SK-N-SH (cell line): ENCODE measurements around the gene POU2AF2. TPM values are rescaled to one million over a fixed set of nuclear protein-coding genes. Genes with fewer than 3 reads are reported as not detected.
A peak's percentile ranks its signal among the peaks of the same experiment; 100 is the strongest.

Experiments used
- CTCF ChIA-PET: fragments of 300-600, 350-600 bp; formaldehyde crosslinking; extraction: SDS; loops from one replicate; lab custom pipeline; 2021; lab: Yijun Ruan, JAX
- POLR2A ChIA-PET: fragments of 350-600 bp; sonication (Branson Sonifier 250); formaldehyde crosslinking; extraction: SDS; loops from one replicate; lab custom pipeline; 2020; ENCODE audit warnings: antibody characterized with exemption, inconsistent platforms; lab: Yijun Ruan, JAX
- DNase-seq: peaks from one replicate; pipeline ENCODE4 v3.0.0; 2012
- H2AFZ ChIP-seq: fragments of 200-600 bp; sonication (generic); 2 replicates; pipeline ENCODE4 v1.8.1; 2016; ENCODE audit warnings: antibody characterized with exemption, mild to moderate bottlenecking, low read depth
- H3F3A ChIP-seq: fragments of 200-600 bp; sonication (generic); replicated peaks from 2 replicates; pipeline ENCODE3; 2016; ENCODE audit warnings: antibody characterized with exemption, mild to moderate bottlenecking; ENCODE audit not compliant: insufficient read depth
- H3K27ac ChIP-seq, 2 experiments: fragments of 200-500 bp in 1 of 2; fragments of 200-600 bp in 1 of 2; sonication (Bioruptor generic) in 1 of 2; sonication (generic), shearing (Covaris generic) in 1 of 2; 2 replicates each; pipeline versions ENCODE4 v1.5.1 to v1.6.1; 2014 to 2016; ENCODE audit warnings: low read depth in 2 of 2, inconsistent platforms in 1 of 2, low read length in 1 of 2, mild to moderate bottlenecking in 1 of 2, mixed read lengths in 1 of 2
- H3K27me3 ChIP-seq: fragments of 200-600 bp; sonication (generic), shearing (Covaris generic); 2 replicates; pipeline ENCODE4 v1.6.1; 2016; ENCODE audit warnings: mixed run types; ENCODE audit not compliant: insufficient read depth
- H3K36me3 ChIP-seq, 2 experiments: fragments of 200-500 bp in 1 of 2; fragments of 200-600 bp in 1 of 2; sonication (Bioruptor generic) in 1 of 2; sonication (generic) in 1 of 2; replicated peaks in 1 of 2; 2 replicates each; pipeline versions ENCODE3 to v1.5.1; 2014 to 2016; ENCODE audit warnings: low read length in 1 of 2, mild to moderate bottlenecking in 1 of 2; ENCODE audit not compliant: insufficient read depth in 2 of 2, control insufficient read depth in 1 of 2
- H3K4me1 ChIP-seq, 2 experiments: fragments of 200-500 bp in 1 of 2; fragments of 200-600 bp in 1 of 2; sonication (Bioruptor generic) in 1 of 2; sonication (generic), shearing (Covaris generic) in 1 of 2; 2 replicates each; pipeline versions ENCODE4 v1.5.1 to v1.6.1; 2014 to 2016; ENCODE audit warnings: low read depth in 1 of 2, low read length in 1 of 2, mixed run types in 1 of 2; ENCODE audit not compliant: insufficient read depth in 2 of 2, control insufficient read depth in 1 of 2
- H3K4me2 ChIP-seq: fragments of 200-600 bp; sonication (generic), shearing (Covaris generic); 2 replicates; pipeline ENCODE4 v1.6.1; 2017; ENCODE audit warnings: mixed run types
- H3K4me3 ChIP-seq, 2 experiments: fragments of 200-500 bp in 1 of 2; fragments of 200-600 bp in 1 of 2; sonication (Bioruptor generic) in 1 of 2; sonication (generic), shearing (Covaris generic) in 1 of 2; 2 replicates each; pipeline versions ENCODE4 v1.5.1 to v1.8.1; 2014 to 2016; ENCODE audit warnings: low read depth in 2 of 2, inconsistent platforms in 1 of 2, low read length in 1 of 2, mild to moderate bottlenecking in 1 of 2, mixed read lengths in 1 of 2, moderate library complexity in 1 of 2
- H3K79me2 ChIP-seq: fragments of 200-600 bp; sonication (generic); 2 replicates; pipeline ENCODE4 v1.8.1; 2017; ENCODE audit warnings: mild to moderate bottlenecking; ENCODE audit not compliant: insufficient read depth
- H3K9ac ChIP-seq: fragments of 200-600 bp; sonication (generic); 2 replicates; pipeline ENCODE4 v1.6.1; 2017; ENCODE audit warnings: mixed run types
- H3K9me2 ChIP-seq: fragments of 200-600 bp; sonication (generic); 2 replicates; pipeline ENCODE4 v1.6.1; 2017; ENCODE audit warnings: mixed run types
- H3K9me3 ChIP-seq: fragments of 200-600 bp; sonication (generic); 2 replicates; pipeline ENCODE4 v1.6.1; 2017; ENCODE audit warnings: mixed run types, mild to moderate bottlenecking, moderate library complexity
- H4K20me1 ChIP-seq: fragments of 200-600 bp; sonication (generic); 2 replicates; pipeline ENCODE4 v1.6.1; 2017; ENCODE audit warnings: mild to moderate bottlenecking, mixed run types; ENCODE audit not compliant: insufficient read depth
- CHD2 ChIP-seq: fragments of 150-350 bp; IDR thresholded peaks from 2 replicates; pipeline ENCODE4 v1.6.1; 2018; ENCODE audit warnings: low read length; ENCODE audit not compliant: partially characterized antibody
- CTCF ChIP-seq: fragments of 200-600 bp; sonication (generic); IDR thresholded peaks from 2 replicates; pipeline ENCODE4 v1.6.1; 2017; ENCODE audit warnings: antibody characterized with exemption, mild to moderate bottlenecking, moderate library complexity
- EP300 ChIP-seq, 2 experiments: IDR thresholded peaks; 2 replicates each; pipeline versions ENCODE4 v1.4.0 to v1.6.1; 2012; ENCODE audit warnings: borderline replicate concordance in 1 of 2, low read depth in 1 of 2, low read length in 1 of 2
- EZH2phosphoT487 ChIP-seq: fragments of 200-600 bp; sonication (generic); IDR thresholded peaks from 2 replicates; pipeline ENCODE4 v1.6.1; 2017; ENCODE audit warnings: low read depth, mixed run types, mild to moderate bottlenecking, antibody characterized with exemption, moderate library complexity, borderline replicate concordance
- FOSL2 ChIP-seq: IDR thresholded peaks from 2 replicates; pipeline ENCODE4 v1.4.0; 2012; ENCODE audit warnings: low read depth, mild to moderate bottlenecking, moderate library complexity, borderline replicate concordance
- FOXJ3 ChIP-seq: sonication (generic); formaldehyde crosslinking; IDR thresholded peaks from 2 replicates; pipeline ENCODE4 v1.5.1; 2020; ENCODE audit warnings: mild to moderate bottlenecking, missing genetic modification reagents
- FOXM1 ChIP-seq: IDR thresholded peaks from 2 replicates; pipeline ENCODE4 v1.4.0; 2012; ENCODE audit warnings: low read depth, mild to moderate bottlenecking
- GATA2 ChIP-seq: sonication (generic); formaldehyde crosslinking; IDR thresholded peaks from 2 replicates; pipeline ENCODE4 v1.5.0; 2020; ENCODE audit warnings: mild to moderate bottlenecking, missing genetic modification reagents
- NFIC ChIP-seq: IDR thresholded peaks from 2 replicates; pipeline ENCODE4 v1.4.0; 2012; ENCODE audit warnings: borderline replicate concordance
- RFX5 ChIP-seq: IDR thresholded peaks from 2 replicates; pipeline ENCODE4 v1.6.1; 2012; ENCODE audit warnings: mild to moderate bottlenecking, improper control_type of control experiment, low read length
- SIN3A ChIP-seq: IDR thresholded peaks from 2 replicates; pipeline ENCODE4 v1.6.1; 2012; ENCODE audit warnings: low read depth, mild to moderate bottlenecking, low read length, moderate library complexity, borderline replicate concordance
- TAF1 ChIP-seq: IDR thresholded peaks from 2 replicates; pipeline ENCODE4 v1.6.1; 2012; ENCODE audit warnings: low read depth, mild to moderate bottlenecking, low read length, moderate library complexity, borderline replicate concordance
- USF1 ChIP-seq: IDR thresholded peaks from 2 replicates; pipeline ENCODE4 v1.4.0; 2012; ENCODE audit warnings: low read depth, borderline replicate concordance
- WGBS: methylation state at CpG from one replicate; pipeline ENCODE4 v1.1.6; 2017; ENCODE audit warnings: low lambda C conversion rate; 5-methylcytosine and 5-hydroxymethylcytosine counted together
- polyA plus RNA-seq, 3 experiments: library from polyadenylated mRNA; depleted of rRNA; stranded (reverse); fragments of >200 nt; gene quantifications; 2 replicates each; pipeline ENCODE4 v1.2.3, GENCODE V29; 2012
- TF ChIP-seq, protein P1 (sequence below): IDR thresholded peaks from 2 replicates; pipeline ENCODE4 v1.4.0; 2012; ENCODE audit warnings: low read depth, borderline replicate concordance
- TF ChIP-seq, protein P2 (sequence below): IDR thresholded peaks from 2 replicates; pipeline ENCODE4; 2012

The POU2AF2 gene
- polyA plus RNA-seq, 1 of the 3 experiments (the other 2 are of a cell fraction) = 0.15 TPM

GRCh38 chr11:111231836-111232235, 13.7 kb upstream of the POU2AF2 start:
- CTCF ChIA-PET = interaction anchor here (1.4 to 7.3 kb wide), 6 partner anchors 9 to 768 kb away, joined by 3 to 74 read pairs (median 6); partner anchors contain the start of gene ARHGAP20
- DNase-seq = no peak
- Histone ChIP-seq H2AFZ (no peak overlapping the region), H3K27ac (no peak overlapping the region)
- TF ChIP-seq EP300 (IDR thresholded peaks at IDR 0.05; ENCODE audit: borderline replicate concordance in 1 of 2, low read depth in 1 of 2, low read length in 1 of 2) = no peak
- TF ChIP-seq EZH2phosphoT487 = no peak
- TF ChIP-seq, protein P1, sequence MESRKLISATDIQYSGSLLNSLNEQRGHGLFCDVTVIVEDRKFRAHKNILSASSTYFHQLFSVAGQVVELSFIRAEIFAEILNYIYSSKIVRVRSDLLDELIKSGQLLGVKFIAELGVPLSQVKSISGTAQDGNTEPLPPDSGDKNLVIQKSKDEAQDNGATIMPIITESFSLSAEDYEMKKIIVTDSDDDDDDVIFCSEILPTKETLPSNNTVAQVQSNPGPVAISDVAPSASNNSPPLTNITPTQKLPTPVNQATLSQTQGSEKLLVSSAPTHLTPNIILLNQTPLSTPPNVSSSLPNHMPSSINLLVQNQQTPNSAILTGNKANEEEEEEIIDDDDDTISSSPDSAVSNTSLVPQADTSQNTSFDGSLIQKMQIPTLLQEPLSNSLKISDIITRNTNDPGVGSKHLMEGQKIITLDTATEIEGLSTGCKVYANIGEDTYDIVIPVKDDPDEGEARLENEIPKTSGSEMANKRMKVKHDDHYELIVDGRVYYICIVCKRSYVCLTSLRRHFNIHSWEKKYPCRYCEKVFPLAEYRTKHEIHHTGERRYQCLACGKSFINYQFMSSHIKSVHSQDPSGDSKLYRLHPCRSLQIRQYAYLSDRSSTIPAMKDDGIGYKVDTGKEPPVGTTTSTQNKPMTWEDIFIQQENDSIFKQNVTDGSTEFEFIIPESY = no peak
- no peak for TF ChIP-seq FOXJ3 (CRISPR knock-in tag)
- no peak for TF ChIP-seq SIN3A
- TF ChIP-seq FOXM1 = no peak
- TF ChIP-seq, all 33 proteins: peak for 0
- Histone ChIP-seq H3K9ac (no peak overlapping the region), H4K20me1 (no peaks in the 10 kb centered on the region), H3K27me3 (no peaks in the 10 kb centered on the region), H3K9me3 (no peaks in the 10 kb centered on the region), H3K79me2 (no peaks in the 10 kb centered on the region), H3K4me3 (no peak overlapping the region), H3K9me2 (no peaks in the 10 kb centered on the region), H3K36me3 (no peaks in the 10 kb centered on the region), H3F3A (no peaks in the 10 kb centered on the region), H3K4me2 (no peak overlapping the region), H3K4me1 (peaks cover 0 to 3% of the 10 kb centered on the region in 2 experiments; a peak in 2 of 4 replicates)
- WGBS = 83% methylated on average over 3 of the region's 3 CpGs
- POLR2A ChIA-PET = no interaction called here

DNA sequence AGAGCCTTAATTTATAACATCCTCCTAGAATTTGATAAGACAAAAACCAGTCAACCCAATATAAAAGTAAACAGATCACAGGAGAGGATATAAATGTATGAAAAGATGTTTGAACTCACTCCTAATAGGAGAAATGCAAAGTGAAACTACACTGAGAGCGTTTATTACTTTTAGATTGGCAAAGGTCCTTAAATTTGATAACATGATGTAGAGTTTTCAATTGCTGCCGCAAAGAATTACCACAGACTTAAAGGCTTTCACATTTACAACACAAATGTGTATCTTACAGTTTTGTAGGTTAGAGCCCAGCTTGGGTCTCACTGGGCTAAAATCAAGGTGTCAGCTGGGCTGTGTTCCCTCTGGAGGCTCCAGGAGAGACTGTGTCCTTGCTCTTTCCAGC, 9.1 kb upstream of the POU2AF2 start:
- ChIA-PET POLR2A (no interaction called here), CTCF (no interaction called here)
- 0 out of 2 replicates have a peak overlapping the region, but pooled peaks have one; percentile 16 for H2AFZ ChIP-seq
- H3K9me3 ChIP-seq = no peaks in the 10 kb centered on the region
- H3K9me2 ChIP-seq = no peaks in the 10 kb centered on the region
- no peak overlapping the region for H3K27ac ChIP-seq
- WGBS = 75% methylated on average over 2 of the region's 2 CpGs
- DNase-seq = no peak
- no peak overlapping the region for H3K4me2 ChIP-seq
- no peaks in the 10 kb centered on the region for H3K36me3 ChIP-seq
- H3F3A ChIP-seq = no peaks in the 10 kb centered on the region
- H4K20me1 ChIP-seq = no peaks in the 10 kb centered on the region
- H3K27me3 ChIP-seq = no peaks in the 10 kb centered on the region
- no peaks in the 10 kb centered on the region; a peak in 1 of 4 replicates for H3K4me1 ChIP-seq
- H3K79me2 ChIP-seq = no peaks in the 10 kb centered on the region
- TF ChIP-seq NFIC (no peak), GATA2 (CRISPR knock-in tag) (no peak), CHD2 (no peak)
- no peak overlapping the region for H3K4me3 ChIP-seq
- no peak overlapping the region for H3K9ac ChIP-seq

DNA sequence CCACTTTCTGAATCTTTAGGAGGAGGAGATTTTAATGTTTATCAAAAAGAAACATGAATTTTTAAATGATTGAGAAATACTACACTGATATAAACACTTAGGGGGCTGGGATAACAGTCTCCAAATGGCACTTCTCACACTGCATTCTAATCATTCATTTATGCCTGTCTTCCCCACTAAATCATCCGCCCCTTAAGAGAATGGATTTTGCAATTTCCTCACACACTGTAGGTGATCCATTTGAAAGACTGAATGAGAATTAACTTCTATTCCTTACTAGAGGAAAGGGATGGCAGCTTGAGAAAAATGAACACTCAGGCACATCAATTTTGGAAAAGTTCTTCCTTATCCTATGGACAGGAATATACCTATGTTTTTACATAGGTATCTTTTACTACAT, 7.6 kb upstream of the POU2AF2 start:
- H3K36me3 ChIP-seq = no peaks in the 10 kb centered on the region
- H3K27me3 ChIP-seq = peaks cover 3% of the 10 kb centered on the region; the same call in 1 of the 2 replicates
- no peak for DNase-seq
- no peaks in the 10 kb centered on the region for H3K9me3 ChIP-seq
- no peaks in the 10 kb centered on the region; a peak in 1 of 4 replicates for H3K4me1 ChIP-seq
- no peak overlapping the region for H3K9ac ChIP-seq
- WGBS = 65% methylated on average over 1 of the region's 1 CpG
- no peaks in the 10 kb centered on the region for H3K9me2 ChIP-seq
- no peak overlapping the region for H3K27ac ChIP-seq
- H3K4me3 ChIP-seq = no peak overlapping the region
- H3F3A ChIP-seq = no peaks in the 10 kb centered on the region
- no peak overlapping the region for H2AFZ ChIP-seq
- no peak for TF ChIP-seq CTCF
- TF ChIP-seq USF1 = no peak
- no peak for TF ChIP-seq TAF1
- TF ChIP-seq FOSL2 = no peak
- TF ChIP-seq RFX5 = no peak
- TF ChIP-seq, protein P2, sequence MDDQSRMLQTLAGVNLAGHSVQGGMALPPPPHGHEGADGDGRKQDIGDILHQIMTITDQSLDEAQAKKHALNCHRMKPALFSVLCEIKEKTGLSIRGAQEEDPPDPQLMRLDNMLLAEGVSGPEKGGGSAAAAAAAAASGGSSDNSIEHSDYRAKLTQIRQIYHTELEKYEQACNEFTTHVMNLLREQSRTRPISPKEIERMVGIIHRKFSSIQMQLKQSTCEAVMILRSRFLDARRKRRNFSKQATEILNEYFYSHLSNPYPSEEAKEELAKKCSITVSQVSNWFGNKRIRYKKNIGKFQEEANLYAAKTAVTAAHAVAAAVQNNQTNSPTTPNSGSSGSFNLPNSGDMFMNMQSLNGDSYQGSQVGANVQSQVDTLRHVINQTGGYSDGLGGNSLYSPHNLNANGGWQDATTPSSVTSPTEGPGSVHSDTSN = no peak
- H4K20me1 ChIP-seq = no peaks in the 10 kb centered on the region
- H3K4me2 ChIP-seq = no peak overlapping the region
- no peaks in the 10 kb centered on the region for H3K79me2 ChIP-seq
- ChIA-PET CTCF (interaction anchor here (1.1 to 1.5 kb wide), 2 partner anchors 8 to 208 kb away, joined by 3 to 8 read pairs; no protein-coding TSS in a partner anchor), POLR2A (no interaction called here)
